Peyer's patch (tissue), 4 donors: ENCODE data around the gene GHRL.

ENCODE experiments used
- POLR2A ChIP-seq, 2 donors: fragments of 450-650 bp; IDR thresholded peaks; one replicate each; pipeline ENCODE4 v1.5.1; 2017; ENCODE audit warnings: antibody characterized with exemption in 2 of 2, mild to moderate bottlenecking in 2 of 2, moderate library complexity in 2 of 2
- TF ChIP-seq, protein P1 (sequence below), 6 experiments: fragments of 450-650 bp in 4 of 6; fragments of 200-600 bp in 2 of 6; sonication (generic) in 1 of 6; IDR thresholded peaks; one replicate each; pipeline ENCODE4 v1.5.1; 2017 to 2019; ENCODE audit warnings: antibody characterized with exemption in 6 of 6, mild to moderate bottlenecking in 3 of 6, moderate library complexity in 1 of 6

- TF ChIP-seq, protein P1, sequence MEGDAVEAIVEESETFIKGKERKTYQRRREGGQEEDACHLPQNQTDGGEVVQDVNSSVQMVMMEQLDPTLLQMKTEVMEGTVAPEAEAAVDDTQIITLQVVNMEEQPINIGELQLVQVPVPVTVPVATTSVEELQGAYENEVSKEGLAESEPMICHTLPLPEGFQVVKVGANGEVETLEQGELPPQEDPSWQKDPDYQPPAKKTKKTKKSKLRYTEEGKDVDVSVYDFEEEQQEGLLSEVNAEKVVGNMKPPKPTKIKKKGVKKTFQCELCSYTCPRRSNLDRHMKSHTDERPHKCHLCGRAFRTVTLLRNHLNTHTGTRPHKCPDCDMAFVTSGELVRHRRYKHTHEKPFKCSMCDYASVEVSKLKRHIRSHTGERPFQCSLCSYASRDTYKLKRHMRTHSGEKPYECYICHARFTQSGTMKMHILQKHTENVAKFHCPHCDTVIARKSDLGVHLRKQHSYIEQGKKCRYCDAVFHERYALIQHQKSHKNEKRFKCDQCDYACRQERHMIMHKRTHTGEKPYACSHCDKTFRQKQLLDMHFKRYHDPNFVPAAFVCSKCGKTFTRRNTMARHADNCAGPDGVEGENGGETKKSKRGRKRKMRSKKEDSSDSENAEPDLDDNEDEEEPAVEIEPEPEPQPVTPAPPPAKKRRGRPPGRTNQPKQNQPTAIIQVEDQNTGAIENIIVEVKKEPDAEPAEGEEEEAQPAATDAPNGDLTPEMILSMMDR (IDR thresholded peaks at IDR 0.05) = no peak
- no peak for TF ChIP-seq POLR2A (IDR thresholded peaks at IDR 0.05)
Measured at GRCh38 chr3:10300087-10300486, 7.3 kb upstream of the GHRL start.
